SH-SY5Y (cell line): ENCODE results near the gene DLG2.

Source experiments
- GATA2 ChIP-seq: IDR thresholded peaks from 2 replicates; pipeline ENCODE4 v1.6.1; 2011; ENCODE audit warnings: mild to moderate bottlenecking, low read depth, low read length
- GATA3 ChIP-seq: IDR thresholded peaks from 2 replicates; pipeline ENCODE4 v1.6.1; 2011; ENCODE audit warnings: low read depth, mild to moderate bottlenecking, low read length, moderate library complexity

- no peak for TF ChIP-seq GATA2
- no peak for TF ChIP-seq GATA3
Observed at GRCh38 chr11:84790849-84791427, 836.2 kb downstream of the DLG2 start.
